Endodermal cell (in vitro differentiated cells): ENCODE data around the gene MT1H. TPM values are rescaled to one million over a fixed set of nuclear protein-coding genes. Genes with fewer than 3 reads are reported as not detected.

Experiments used
- DNase-seq: peaks from one replicate; pipeline ENCODE4 v3.0.0-alpha.2; 2017
- H3K27ac ChIP-seq: 2 replicates; pipeline ENCODE4 v1.5.1; 2013; ENCODE audit warnings: mild to moderate bottlenecking, low read depth, low read length, moderate library complexity
- H3K27me3 ChIP-seq: 2 replicates; pipeline ENCODE4 v1.6.1; 2013; ENCODE audit warnings: mild to moderate bottlenecking, low read length, moderate library complexity; ENCODE audit not compliant: insufficient read depth, control insufficient read depth, poor library complexity, severe bottlenecking
- H3K36me3 ChIP-seq: 2 replicates; pipeline ENCODE4 v1.7.0; 2013; ENCODE audit warnings: mild to moderate bottlenecking, low read length, moderate library complexity; ENCODE audit not compliant: control insufficient read depth, insufficient read depth
- H3K4me1 ChIP-seq: one replicate; pipeline ENCODE4 v1.7.0; 2013; ENCODE audit warnings: low read length; ENCODE audit not compliant: control insufficient read depth, insufficient read depth
- H3K4me3 ChIP-seq: 2 replicates; pipeline ENCODE4 v1.5.1; 2013; ENCODE audit warnings: mild to moderate bottlenecking, low read length, moderate library complexity
- H3K9ac ChIP-seq: 2 replicates; pipeline ENCODE4 v1.6.1; 2013; ENCODE audit warnings: mild to moderate bottlenecking, low read length, moderate library complexity; ENCODE audit not compliant: poor library complexity, severe bottlenecking; ENCODE audit errors: extremely low read depth
- H3K9me3 ChIP-seq: 2 replicates; pipeline ENCODE4 v1.6.1; 2013; ENCODE audit warnings: mild to moderate bottlenecking, low read length, moderate library complexity; ENCODE audit not compliant: control insufficient read depth
- H3K27ac Mint-ChIP-seq: 2 replicates; pipeline ENCODE4 v1.8.0; 2020; ENCODE audit warnings: mixed read lengths
- H3K27me3 Mint-ChIP-seq: 2 replicates; pipeline ENCODE4 v1.8.0; 2021; ENCODE audit warnings: mild to moderate bottlenecking, mixed read lengths; ENCODE audit not compliant: insufficient read depth
- H3K36me3 Mint-ChIP-seq: 2 replicates; pipeline ENCODE4 v1.8.0; 2020; ENCODE audit warnings: low read depth, mixed read lengths
- H3K4me1 Mint-ChIP-seq: 2 replicates; pipeline ENCODE4 v1.8.0; 2020; ENCODE audit warnings: mixed read lengths
- H3K4me3 Mint-ChIP-seq: 2 replicates; pipeline ENCODE4 v1.8.0; 2020; ENCODE audit warnings: mild to moderate bottlenecking, moderate library complexity, mixed read lengths
- H3K9me3 Mint-ChIP-seq: 2 replicates; pipeline ENCODE4 v1.8.0; 2020; ENCODE audit warnings: mild to moderate bottlenecking, mixed read lengths
- WGBS, 2 experiments: methylation state at CpG; one replicate each; pipeline versions ENCODE4 v1.1.5 to v1.1.7; 2013; ENCODE audit warnings: missing lambda C conversion rate in 2 of 2, mixed read lengths in 1 of 2; ENCODE audit not compliant: insufficient coverage in 1 of 2, insufficient read length in 1 of 2; 5-methylcytosine and 5-hydroxymethylcytosine counted together
- total RNA-seq, 2 donors: library from RNA; stranded (reverse); fragmentation: NEBNext Ultra II Directional in 1 of 2; extraction: Animal tissue kit (Norgen Biotek cat#: 25700) in 1 of 2; gene quantifications; 2 replicates in 1 of 2; 3 replicates in 1 of 2; pipeline ENCODE4 v1.2.1, GENCODE V29; 2021
- TF ChIP-seq, protein P1 (sequence below): fragments of 200-600 bp; sonication (generic); conservative IDR thresholded peaks from 2 replicates; pipeline ENCODE4 v1.5.0; 2021; ENCODE audit warnings: antibody characterized with exemption, mild to moderate bottlenecking

MT1H gene
- total RNA-seq, 2 donors from 2014 or later = 1.6 TPM; not detected in 1

DNA sequence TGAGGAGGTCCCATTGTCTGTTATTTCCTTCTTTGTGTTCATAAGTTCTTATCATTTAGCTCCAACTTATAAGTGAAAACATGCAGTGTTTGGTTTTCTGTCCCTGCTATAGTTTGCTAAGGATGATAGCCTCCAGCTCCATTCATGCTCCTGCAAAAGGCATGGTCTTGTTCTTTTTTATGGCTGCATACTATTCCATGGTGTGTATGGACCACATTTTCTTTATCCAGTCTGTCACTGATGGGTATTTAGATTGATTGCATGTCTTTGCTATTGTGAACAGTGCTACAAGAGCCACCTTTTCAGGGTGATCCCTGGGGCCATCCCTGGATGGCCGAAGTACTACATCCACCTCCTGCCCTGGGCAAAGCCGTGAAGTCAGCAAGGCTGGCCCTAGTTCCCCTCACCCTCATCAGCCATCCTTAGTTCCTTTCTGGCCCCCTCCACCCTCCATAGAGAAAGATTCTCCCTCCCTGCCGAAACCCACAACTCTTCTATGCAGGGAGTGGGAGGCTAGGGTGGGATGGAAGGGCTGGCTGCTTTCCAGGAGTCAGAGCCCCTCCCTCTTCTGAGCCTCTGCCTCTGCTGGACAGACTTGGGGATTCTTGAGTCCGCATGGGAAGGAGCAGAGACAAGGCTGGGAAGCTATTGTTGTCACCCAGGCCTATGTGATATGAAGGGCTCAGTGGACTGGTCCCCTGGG is 21.0 kb downstream of the MT1H start:
- H3K4me3 Mint-ChIP-seq = no peak overlapping the region

DNA sequence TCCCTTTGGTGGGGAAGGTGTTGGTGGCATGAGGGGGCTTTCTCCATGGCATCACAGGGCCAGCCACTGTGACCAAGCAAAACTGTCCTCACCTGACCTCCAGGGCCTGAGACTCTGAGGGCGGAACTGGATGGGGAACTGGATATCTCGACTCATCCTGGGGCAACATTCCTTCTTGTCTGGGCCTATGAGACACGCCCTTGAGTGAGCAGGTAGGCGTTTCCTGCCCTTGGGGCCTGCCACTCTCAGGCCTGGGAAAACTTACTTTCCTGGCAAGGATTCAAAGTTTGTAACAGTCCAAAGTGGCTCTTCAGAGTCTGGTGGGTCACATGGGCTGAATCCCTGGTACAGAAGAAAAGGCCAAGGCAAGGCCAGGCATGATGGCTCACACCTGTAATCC is 22.3 kb downstream of the MT1H start:
- H3K4me1 Mint-ChIP-seq = no peaks in the 10 kb centered on the region
- Histone ChIP-seq H3K36me3 (no peaks in the 10 kb centered on the region), H3K27me3 (no peaks in the 10 kb centered on the region), H3K9me3 (no peaks in the 10 kb centered on the region), H3K27ac (no peak overlapping the region), H3K4me3 (no peak overlapping the region), H3K9ac (no peak overlapping the region), H3K4me1 (no peaks in the 10 kb centered on the region)
- H3K27me3 Mint-ChIP-seq = peaks cover 2% of the 10 kb centered on the region
- peak; percentile 69 for DNase-seq
- WGBS, 2 experiments = 75 to 80% methylated on average over 1 to 4 of the region's 4 CpGs
- TF ChIP-seq, protein P1, sequence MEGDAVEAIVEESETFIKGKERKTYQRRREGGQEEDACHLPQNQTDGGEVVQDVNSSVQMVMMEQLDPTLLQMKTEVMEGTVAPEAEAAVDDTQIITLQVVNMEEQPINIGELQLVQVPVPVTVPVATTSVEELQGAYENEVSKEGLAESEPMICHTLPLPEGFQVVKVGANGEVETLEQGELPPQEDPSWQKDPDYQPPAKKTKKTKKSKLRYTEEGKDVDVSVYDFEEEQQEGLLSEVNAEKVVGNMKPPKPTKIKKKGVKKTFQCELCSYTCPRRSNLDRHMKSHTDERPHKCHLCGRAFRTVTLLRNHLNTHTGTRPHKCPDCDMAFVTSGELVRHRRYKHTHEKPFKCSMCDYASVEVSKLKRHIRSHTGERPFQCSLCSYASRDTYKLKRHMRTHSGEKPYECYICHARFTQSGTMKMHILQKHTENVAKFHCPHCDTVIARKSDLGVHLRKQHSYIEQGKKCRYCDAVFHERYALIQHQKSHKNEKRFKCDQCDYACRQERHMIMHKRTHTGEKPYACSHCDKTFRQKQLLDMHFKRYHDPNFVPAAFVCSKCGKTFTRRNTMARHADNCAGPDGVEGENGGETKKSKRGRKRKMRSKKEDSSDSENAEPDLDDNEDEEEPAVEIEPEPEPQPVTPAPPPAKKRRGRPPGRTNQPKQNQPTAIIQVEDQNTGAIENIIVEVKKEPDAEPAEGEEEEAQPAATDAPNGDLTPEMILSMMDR = no peak
- no peak overlapping the region for H3K4me3 Mint-ChIP-seq
- peaks cover 8% of the 10 kb centered on the region for H3K9me3 Mint-ChIP-seq
- H3K36me3 Mint-ChIP-seq = no peaks in the 10 kb centered on the region
- H3K27ac Mint-ChIP-seq = no peak overlapping the region

More for the DNA sequence above, 21.0 kb downstream of the MT1H start:
- Histone ChIP-seq H3K27ac (no peak overlapping the region), H3K4me3 (no peak overlapping the region), H3K9me3 (no peaks in the 10 kb centered on the region), H3K4me1 (no peaks in the 10 kb centered on the region), H3K36me3 (no peaks in the 10 kb centered on the region), H3K9ac (no peak overlapping the region), H3K27me3 (no peaks in the 10 kb centered on the region)
- 80% methylated on average over 4 of the region's 4 CpGs; no CpG with 5 or more reads in 1 of the 2 experiments for WGBS, 2 experiments
- H3K9me3 Mint-ChIP-seq = peaks cover 14% of the 10 kb centered on the region
- H3K36me3 Mint-ChIP-seq = no peaks in the 10 kb centered on the region
- H3K4me1 Mint-ChIP-seq = no peaks in the 10 kb centered on the region
- no peak overlapping the region for H3K27ac Mint-ChIP-seq
- TF ChIP-seq, protein P1 = no peak
- peaks cover 5% of the 10 kb centered on the region for H3K27me3 Mint-ChIP-seq
- no peak for DNase-seq

DNA sequence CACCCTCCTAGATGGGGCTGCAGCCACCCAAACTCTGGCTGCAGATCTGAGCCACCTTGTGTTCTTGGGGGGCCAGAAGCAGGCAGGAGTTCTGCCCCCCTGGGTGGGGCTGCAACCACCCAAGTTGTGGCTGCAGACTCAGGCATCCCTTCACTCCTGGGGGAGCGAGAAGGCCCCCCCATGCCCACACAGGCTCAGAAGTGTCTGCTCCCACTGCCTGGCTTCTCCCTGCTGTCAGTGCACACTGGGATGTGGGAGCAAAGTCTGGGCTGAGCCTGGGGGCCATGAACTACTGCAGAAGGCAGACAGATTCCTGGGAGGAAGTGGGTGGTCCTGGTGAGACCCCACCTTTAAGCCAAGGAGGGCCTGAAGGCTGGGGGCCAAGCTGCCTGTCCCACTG is 25.6 kb downstream of the MT1H start:
- Mint-ChIP-seq H3K4me1 (no peaks in the 10 kb centered on the region), H3K27ac (no peak overlapping the region), H3K27me3 (peaks cover 5% of the 10 kb centered on the region), H3K36me3 (no peaks in the 10 kb centered on the region), H3K4me3 (no peak overlapping the region), H3K9me3 (peaks cover 15% of the 10 kb centered on the region)
- Histone ChIP-seq H3K36me3 (no peaks in the 10 kb centered on the region), H3K9me3 (peaks cover 10% of the 10 kb centered on the region), H3K4me3 (no peak overlapping the region), H3K4me1 (no peaks in the 10 kb centered on the region), H3K27ac (no peak overlapping the region), H3K27me3 (no peaks in the 10 kb centered on the region), H3K9ac (no peak overlapping the region)
- TF ChIP-seq, protein P1 = no peak
- WGBS, 2 experiments = 90% methylated on average over 1 of the region's 1 CpG; no CpG with 5 or more reads in 1 of the 2 experiments
- no peak for DNase-seq
